ENCODE measurements around the gene BTAF1. TPM values are rescaled to one million over a fixed set of nuclear protein-coding genes. Genes with fewer than 3 reads are reported as not detected.

Gene BTAF1
- total and polyA plus RNA-seq, 8 donors, result 5.5 to 16.4 (median 12.5) TPM

DNA sequence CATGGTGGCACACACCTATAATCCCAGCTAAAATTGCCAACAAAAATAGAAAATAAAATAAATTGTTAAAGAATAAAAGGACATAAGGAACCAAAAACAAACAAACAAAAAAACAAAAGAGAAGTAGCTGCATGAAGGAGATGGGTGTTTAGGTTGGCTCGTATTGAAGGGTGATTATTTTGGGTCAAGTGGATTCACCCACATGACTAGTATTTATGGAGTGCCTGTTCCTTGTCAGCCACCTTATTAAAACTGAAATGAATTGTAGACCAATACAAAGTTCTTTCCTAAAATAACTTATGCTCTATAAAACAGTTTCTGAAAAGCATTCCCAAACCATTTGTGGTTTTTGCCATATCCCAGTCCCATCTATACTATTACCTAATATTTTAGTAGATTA is 138.7 kb downstream of the BTAF1 start:
- FAIRE-seq (no peak), ATAC-seq (no peak), DNase-seq (no peak)
- TF ChIP-seq, protein P1, sequence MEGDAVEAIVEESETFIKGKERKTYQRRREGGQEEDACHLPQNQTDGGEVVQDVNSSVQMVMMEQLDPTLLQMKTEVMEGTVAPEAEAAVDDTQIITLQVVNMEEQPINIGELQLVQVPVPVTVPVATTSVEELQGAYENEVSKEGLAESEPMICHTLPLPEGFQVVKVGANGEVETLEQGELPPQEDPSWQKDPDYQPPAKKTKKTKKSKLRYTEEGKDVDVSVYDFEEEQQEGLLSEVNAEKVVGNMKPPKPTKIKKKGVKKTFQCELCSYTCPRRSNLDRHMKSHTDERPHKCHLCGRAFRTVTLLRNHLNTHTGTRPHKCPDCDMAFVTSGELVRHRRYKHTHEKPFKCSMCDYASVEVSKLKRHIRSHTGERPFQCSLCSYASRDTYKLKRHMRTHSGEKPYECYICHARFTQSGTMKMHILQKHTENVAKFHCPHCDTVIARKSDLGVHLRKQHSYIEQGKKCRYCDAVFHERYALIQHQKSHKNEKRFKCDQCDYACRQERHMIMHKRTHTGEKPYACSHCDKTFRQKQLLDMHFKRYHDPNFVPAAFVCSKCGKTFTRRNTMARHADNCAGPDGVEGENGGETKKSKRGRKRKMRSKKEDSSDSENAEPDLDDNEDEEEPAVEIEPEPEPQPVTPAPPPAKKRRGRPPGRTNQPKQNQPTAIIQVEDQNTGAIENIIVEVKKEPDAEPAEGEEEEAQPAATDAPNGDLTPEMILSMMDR (IDR thresholded peaks at IDR 0.05), result no peak
- no peaks in the 10 kb centered on the region for H3K36me3 ChIP-seq
- H3K4me1 ChIP-seq, result no peaks in the 10 kb centered on the region
- no peaks in the 10 kb centered on the region for H3K27me3 ChIP-seq
- no peak overlapping the region for H3K27ac ChIP-seq
- no peak overlapping the region for H3K4me3 ChIP-seq
- H3K9me3 ChIP-seq, result no peaks in the 10 kb centered on the region
- intact Hi-C loops (cut with DNase I), result no loop called here
- 91 to 94% methylated on average over 1 of the region's 1 CpG for WGBS, 2 donors

DNA sequence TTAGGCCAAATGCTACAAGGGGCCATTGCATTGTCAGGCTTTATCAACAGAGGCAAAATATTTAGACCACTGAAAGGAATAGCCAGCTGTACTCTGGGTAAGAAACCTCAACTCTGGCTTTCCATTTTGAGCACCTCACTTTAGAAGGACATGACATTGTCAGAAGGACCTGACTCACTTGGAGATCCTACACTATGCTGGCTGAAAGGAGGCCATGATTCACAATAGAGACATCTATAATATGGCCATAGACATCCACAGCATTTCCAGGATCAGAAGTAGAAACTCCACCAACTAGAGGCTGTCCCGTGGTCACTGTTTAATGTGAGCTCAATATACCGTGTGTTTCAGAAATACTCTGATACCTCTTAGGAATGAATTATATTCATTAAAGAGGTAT is 140.9 kb downstream of the BTAF1 start:
- intact Hi-C loops (cut with DNase I), result no loop called here
- H3K27ac ChIP-seq, result no peak overlapping the region
- no peak overlapping the region for H3K4me3 ChIP-seq
- H3K27me3 ChIP-seq, result no peaks in the 10 kb centered on the region
- ATAC-seq (no peak), FAIRE-seq (no peak), DNase-seq (no peak)
- H3K9me3 ChIP-seq, result no peaks in the 10 kb centered on the region
- H3K36me3 ChIP-seq, result no peaks in the 10 kb centered on the region
- WGBS, 2 donors, result 90 to 94% methylated on average over 2 of the region's 2 CpGs
- TF ChIP-seq, protein P1 (IDR thresholded peaks at IDR 0.05), result no peak
- no peaks in the 10 kb centered on the region for H3K4me1 ChIP-seq

DNA sequence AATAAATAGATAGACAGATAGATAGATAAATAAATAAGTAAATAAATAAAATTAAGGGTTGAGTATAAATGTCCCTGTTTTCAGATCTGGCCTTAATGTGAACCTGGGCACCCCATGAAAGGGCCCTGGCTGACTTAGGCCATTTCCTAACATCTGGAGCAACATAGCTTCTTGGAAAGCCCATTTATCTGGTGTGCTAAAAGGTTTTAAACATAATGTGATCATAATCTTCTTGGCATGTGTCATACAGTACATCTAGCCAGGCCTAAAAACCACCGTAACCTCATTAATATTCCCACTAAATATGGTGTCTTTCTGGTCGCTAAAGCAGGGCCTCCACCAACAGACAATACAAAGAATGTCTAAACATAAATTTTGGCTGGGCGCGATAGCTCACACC is 142.8 kb downstream of the BTAF1 start:
- no peak for ATAC-seq
- no peaks in the 10 kb centered on the region for H3K4me1 ChIP-seq
- H3K4me3 ChIP-seq, result no peak overlapping the region
- no peak for FAIRE-seq
- H3K9me3 ChIP-seq, result no peaks in the 10 kb centered on the region
- TF ChIP-seq, protein P1 (IDR thresholded peaks at IDR 0.05), result no peak
- H3K27me3 ChIP-seq, result no peaks in the 10 kb centered on the region
- no peaks in the 10 kb centered on the region for H3K36me3 ChIP-seq
- intact Hi-C loops (cut with DNase I), result no loop called here
- DNase-seq, result no peak
- WGBS, 2 donors, result 96% methylated on average over 4 of the region's 4 CpGs
- no peak overlapping the region for H3K27ac ChIP-seq

DNA sequence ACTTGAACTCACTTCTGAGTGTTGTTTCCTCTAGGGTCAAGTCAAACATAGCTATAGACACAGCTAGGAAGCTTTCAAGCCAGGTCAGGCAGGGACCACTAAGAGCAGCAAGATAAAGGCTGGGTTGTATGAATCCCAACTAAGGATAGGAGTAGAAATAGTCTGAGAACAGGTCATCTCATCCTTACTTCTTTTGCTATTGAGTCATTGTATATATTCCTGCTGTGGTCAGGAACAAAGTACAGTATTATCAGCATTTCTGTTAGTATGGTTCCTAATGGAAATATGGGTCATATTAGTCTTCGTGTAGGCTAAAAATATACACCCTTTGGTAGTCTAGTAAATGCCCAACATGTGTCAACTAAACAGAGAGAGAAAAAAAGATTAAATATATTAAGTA is 145.3 kb downstream of the BTAF1 start:
- TF ChIP-seq, protein P1 (IDR thresholded peaks at IDR 0.05), result no peak
- Histone ChIP-seq H3K4me1 (no peaks in the 10 kb centered on the region), H3K9me3 (no peaks in the 10 kb centered on the region), H3K27me3 (no peaks in the 10 kb centered on the region), H3K36me3 (no peaks in the 10 kb centered on the region), H3K27ac (no peak overlapping the region), H3K4me3 (no peak overlapping the region)
- FAIRE-seq (no peak), ATAC-seq (no peak), DNase-seq (no peak)
- 54 to 75% methylated on average over 1 of the region's 1 CpG for WGBS, 2 donors
- intact Hi-C loops (cut with DNase I), result no loop called here

DNA sequence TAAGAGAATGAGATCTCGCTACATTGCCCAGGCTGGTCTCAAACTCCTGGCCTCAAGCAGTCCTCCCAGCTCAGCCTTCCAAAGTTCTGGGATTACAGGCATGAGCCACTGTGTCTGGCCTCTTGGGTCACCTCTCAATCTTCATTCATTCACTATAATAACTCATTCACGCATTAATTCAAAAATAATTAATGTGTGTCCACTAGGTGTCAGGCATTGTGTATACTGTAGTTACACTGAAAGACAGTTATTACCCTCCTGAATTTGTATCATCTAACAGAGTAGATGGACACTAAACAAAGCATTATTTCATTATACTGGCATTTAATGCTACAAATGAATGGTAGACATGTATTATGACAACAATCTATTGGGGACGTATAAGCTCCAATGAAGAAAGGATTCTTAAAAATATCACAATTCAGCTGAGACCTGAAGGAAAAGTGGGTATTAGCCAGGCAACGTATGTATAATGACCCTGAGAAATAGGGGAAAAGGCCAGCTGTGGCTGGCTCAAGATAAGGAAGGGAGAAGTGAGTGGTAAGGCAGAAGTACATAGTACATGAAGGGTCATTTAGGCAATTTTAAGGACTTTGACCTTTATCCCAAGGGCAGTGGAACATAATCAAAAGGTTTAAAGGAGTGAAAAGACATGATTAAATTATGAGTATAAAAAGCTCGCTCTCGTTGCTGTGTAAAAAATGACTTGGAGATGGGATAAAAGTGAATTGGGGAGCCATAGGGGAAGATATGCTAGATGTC is 150.7 kb downstream of the BTAF1 start:
- Histone ChIP-seq H3K4me1 (peaks cover 0 to 14% (median 5%) of the 10 kb centered on the region in 3 donors), H3K27ac (peak overlapping the region in 1 of 4 donors; percentile 1), H3K9me3 (no peaks in the 10 kb centered on the region), H3K27me3 (no peaks in the 10 kb centered on the region), H3K36me3 (no peaks in the 10 kb centered on the region), H3K4me3 (no peak overlapping the region)
- intact Hi-C loops (cut with DNase I), result loop anchor here in 1 of 3 donors (10.0 kb wide), 1 partner anchor 360 kb away; no protein-coding TSS in a partner anchor
- TF ChIP-seq, protein P1 (IDR thresholded peaks at IDR 0.05), result no peak
- FAIRE-seq (no peak), ATAC-seq (peak in 3 of 4 donors; percentile 47 to 69 (median 59)), DNase-seq (no peak)
- WGBS, 2 donors, result 42 to 43% methylated on average over 6 of the region's 6 CpGs
